A204.1 (cell line): Measurements from ENCODE around the gene STAG1.
"Not testable (repeated sequence)": the region's sequence is repeated elsewhere in the genome, so short reads cannot be mapped to it uniquely, and the experiment has no call there.

Experiments used
- FAIRE-seq: peaks from 2 replicates; lab custom pipeline; 2012; peaks lifted over from hg19 to GRCh38; lab: Jason Lieb, UNC

Gene STAG1

DNA sequence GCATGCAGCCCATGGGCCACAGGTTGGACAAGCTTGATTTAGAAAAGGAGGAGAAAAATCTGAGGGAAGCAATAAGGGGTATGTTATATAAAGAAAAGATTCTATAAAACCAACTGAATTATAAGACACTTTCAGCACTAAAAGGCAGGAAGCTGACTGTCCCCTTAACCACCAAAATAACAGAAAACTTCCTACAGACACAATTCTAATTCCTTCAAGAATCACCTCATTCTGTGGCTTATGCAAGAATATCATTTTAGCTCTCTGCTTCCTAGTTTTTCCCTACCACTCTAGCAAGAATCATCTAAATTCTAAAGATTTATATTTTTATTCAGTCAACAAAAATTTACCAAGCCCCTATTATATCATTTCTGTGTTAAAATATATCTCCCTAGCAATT, 6.3 kb downstream of the STAG1 start:
- FAIRE-seq: no peak

DNA sequence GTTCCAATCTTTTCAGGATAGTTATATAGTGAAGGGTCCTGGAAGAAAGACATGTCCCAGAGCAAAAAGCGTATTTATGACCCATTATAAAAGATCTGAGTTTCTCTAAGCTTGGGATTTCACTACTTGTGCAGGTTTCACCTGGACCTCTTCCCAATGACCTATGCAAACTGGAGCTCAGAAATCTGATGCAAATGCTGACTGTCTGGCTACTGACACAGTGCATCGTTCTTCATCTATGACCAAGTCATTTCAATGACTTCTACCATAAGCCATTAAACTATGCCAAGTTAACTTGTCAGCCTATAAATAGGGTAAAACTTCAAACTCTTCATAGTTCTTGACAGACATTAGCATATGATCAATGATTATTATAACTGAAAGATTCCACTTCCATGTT, 11.1 kb downstream of the STAG1 start:
- no peak for FAIRE-seq

DNA sequence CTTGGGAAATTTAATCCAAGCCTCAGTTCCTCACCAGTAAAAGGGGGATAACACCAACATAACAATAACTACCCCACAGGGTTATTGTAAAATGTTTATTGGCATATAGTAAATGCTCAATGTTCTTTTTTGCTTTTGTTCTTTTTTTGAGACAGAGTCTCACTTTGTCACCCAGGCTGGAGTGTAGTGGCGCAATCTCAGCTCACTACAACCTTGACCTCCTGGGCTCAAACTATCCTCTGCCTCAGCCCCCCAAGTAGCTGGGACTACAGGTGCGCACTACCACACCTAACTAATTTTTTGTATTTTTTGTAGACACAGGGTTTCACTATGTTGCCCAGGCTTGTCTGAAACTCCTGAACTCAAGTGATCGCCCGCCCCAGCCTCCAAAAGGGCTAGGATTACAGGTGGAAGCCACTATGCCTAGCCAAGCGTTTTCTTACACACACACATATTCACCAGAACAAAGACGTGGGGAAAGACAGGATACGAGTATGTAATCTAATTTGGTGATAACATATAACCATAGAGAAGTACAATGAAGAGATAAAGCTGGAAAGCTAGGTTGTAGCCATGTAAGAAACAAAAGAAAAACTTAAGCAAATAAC, 11.7 kb downstream of the STAG1 start:
- no peak for FAIRE-seq

DNA sequence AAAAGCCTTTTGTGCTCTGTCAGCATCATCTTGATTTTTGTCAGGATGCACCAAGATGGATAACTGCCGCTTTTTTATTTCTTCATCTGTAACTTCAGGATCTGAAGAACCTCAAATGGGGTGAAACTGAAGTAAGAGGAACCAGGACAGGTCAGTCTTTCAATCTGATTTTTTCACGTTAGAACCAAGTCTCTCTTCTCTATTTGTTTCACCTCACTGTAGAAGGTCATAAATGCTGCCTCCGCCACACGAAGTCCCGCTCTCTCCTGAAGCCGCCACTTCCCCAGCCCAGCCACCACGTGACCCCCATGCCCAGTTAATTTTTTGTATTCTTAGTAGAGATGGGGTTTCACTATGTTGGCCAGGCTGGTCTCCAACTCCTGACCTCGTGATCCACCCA, 15.2 kb downstream of the STAG1 start:
- not testable (repeated sequence) for FAIRE-seq

DNA sequence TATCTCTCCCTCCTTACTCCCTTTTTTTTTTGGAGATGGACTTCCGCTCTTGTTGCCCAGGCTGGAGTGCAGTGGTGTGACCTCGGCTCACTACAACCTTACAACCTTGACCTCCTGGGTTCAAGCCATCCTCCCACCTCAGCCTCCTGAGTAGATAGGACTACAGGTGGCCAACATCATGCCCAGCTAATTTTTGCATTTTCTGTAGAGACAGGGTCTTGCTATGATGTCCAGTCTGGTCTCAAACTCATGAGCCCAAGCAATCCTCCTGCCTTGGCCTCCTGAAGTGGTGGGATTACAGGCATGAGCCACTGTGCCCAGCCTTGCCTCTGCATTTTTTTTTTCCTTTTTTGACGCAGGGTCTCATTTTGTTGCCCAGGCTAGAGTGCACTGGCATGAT, 17.1 kb downstream of the STAG1 start:
- no peak for FAIRE-seq

DNA sequence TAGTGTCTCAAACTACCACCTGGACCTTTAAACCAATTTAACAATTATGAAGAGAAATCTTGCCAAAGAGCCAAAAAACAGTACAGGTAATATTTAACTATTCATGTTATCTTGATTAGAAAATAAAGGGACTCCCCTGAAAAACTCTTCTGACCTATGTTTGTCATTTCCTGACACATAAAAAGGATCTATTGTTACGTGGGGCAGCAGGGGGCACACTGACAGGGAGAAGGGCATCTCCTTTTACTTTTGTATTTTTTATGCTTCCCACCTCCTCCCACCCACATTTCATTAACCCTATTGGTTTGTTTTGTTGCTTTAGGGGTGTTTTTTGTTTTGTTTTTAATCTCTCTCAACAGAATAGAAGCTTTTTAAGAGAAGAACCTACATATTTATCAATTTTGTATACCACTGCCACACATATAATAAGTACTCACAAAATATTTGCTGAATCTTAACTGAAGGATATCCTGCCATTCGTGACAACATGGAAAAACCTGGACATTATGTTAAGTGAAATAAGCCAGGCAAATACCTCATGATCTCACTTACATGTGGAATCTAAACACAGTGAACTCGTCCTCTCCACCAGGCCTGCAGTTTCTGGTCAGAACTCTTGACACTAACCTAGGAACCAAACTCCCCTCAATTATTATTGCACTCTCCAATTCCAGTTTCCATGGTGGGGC, 17.7 kb downstream of the STAG1 start:
- no peak for FAIRE-seq

DNA sequence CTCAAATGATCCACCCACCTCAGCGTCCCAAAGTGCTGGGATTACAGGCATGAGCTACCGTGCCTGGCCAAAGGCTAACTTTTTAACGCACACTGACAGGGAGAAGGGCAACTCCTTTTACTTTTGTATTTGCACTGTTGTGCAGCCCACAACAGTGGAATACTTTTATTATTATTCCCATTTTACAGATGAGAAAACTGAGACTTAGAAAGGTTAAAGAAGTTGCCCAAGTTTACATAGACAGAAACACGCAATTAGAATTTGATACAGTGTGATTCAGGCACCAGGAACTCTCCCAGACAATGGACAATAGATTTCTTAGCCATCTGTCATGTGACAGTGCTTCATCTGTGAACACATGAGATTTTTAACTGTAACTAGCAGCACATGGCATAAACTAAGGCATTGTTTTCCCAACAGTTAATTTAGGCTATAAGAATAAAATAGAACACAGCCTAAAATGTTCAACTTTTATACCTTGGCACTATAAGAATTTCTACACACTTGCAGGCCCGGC, 18.8 kb downstream of the STAG1 start:
- FAIRE-seq: no peak

DNA sequence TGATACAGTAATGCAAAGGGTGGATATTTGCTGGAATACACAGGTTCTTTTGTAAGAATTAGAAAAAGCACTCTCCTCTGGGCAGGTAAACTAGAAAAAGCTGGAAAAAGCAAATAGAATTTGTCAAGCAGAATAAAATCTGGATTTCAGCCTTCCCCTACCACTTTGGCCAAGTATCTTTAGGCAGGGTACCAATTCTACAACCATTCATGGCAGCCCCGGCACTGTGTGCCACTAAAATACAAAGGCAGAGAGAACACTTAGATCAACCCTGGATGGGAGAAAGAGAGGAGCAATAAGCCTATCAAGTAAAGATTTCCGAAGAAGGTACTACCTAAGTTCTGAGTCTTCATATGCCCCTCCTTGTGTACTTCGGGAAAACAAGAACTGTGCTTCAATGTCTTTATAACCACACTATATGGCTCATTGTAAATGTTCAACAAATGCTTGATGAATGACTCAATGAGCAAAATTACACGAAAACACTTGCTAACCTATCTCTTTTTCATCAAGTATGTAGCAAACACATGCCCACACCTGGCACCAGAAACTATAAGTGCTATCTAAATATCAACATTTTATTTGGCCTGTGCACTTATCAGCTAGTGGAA, 20.8 kb downstream of the STAG1 start:
- FAIRE-seq: no peak

DNA sequence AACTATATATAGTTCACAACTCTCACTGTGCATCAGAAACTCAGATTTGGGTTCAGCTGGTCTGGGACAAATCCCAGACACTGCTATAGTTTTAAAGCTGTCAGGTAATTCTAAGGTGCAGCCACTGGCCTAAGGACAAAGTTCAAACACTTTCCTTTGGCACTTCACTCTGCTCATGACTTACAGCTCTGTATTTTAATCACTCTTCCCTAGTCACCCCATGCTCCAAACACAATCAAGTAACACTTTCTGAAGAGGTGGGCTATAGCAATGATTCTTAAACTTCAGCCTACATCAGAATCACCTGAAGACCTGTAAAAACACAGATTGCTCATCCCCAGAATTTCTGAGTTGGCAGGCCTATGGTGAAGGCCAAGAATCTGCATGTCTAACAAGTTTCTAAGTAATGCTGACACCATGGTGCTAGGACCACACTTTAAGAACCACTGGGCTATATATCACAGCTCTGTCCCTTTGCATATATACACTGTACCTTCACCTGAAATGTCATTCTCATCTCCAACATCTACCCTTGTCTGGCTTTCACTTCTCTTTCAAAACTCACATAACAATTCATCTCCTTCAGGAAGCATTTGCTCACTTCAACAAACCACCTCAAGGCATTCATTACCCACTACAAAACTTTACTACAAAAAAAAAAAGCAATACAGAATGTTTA, 21.4 kb downstream of the STAG1 start:
- no peak for FAIRE-seq

DNA sequence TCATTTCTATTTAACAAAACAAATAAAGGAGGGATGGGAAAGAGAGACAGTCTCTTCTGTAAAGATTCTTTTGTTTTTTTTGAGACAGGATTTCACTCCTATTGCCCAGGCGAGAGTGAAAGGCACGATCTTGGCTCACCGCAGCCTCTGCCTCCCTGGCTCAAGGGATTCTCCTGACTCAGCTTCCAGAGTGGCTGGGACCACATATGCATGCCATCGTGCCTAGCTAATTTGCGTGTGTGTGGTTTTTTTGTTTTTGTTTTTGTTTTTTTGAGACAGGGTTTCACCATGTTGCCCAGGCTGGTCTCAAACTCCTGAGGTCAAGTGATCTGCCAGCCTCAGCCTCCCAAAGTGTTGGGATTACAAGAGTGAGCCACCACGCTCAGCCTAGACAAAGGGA, 23.3 kb downstream of the STAG1 start:
- FAIRE-seq: no peak

DNA sequence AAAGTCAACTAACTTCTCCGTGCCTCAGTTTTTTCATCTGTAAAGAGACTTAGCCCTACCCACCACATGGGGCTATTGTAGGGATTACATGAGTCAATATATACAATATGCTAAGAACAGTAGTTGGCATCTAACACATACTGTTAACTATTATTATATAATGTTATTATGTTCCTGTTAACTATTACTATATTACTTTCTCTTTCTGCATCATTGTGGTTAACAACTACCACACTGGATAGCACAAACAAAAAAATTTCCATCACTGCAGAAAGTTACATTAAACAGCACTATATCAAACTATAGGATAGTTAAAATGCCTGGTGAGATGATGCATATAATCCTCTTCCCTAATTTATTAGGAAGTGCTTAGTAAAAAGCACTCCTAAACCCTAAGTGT, 23.7 kb downstream of the STAG1 start:
- FAIRE-seq: no peak

DNA sequence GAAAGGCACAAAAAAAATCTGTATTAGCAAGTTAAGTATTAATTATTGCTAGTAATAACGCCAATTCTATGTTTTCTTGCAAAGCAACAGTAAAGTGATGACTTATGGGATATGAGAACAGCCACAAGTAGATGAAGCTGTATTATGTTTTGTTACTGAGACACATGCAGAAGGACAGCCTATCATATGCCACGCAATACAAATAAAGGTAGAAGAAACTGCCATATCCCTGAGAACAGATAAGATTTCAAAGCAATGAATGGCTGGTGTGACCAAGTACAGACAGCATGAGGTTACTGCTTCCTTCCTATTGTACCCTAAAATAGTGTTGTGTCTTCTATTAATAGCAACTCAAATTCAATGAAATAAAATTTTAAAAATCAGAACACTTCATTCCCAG, 26.7 kb downstream of the STAG1 start:
- no peak for FAIRE-seq

DNA sequence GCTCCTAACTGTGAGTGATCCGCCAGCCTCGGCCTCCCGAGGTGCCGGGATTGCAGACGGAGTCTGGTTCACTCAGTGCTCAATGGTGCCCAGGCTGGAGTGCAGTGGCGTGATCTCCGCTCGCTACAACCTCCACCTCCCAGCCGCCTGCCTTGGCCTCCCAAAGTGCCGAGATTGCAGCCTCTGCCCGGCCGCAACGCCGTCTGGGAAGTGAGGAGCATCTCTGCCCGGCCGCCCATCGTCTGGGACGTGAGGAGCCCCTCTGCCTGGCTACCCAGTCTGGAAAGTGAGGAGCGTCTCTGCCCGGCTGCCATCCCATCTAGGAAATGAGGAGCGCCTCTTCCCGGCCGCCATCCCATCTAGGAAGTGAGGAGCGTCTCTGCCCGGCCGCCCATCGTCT, 29.3 kb downstream of the STAG1 start:
- FAIRE-seq: not testable (repeated sequence)

DNA sequence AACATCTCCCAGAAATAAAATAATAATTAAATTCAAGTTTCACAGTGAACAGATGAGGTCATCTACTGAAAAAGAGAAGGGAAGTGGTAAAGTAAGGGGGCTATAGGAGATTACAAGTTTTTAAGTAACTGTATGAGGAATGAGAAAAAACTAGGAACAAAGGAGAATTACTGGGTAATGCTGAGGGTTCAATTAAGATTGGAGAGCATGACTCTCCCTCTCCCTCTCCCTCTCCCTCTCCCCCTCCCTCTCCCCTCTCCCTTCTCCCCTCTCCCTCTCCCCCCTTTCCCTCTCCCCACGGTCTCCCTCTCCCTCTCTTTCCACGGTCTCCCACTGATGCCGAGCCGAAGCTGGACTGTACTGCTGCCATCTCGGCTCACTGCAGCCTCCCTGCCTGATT, 29.8 kb downstream of the STAG1 start:
- not testable (repeated sequence) for FAIRE-seq

DNA sequence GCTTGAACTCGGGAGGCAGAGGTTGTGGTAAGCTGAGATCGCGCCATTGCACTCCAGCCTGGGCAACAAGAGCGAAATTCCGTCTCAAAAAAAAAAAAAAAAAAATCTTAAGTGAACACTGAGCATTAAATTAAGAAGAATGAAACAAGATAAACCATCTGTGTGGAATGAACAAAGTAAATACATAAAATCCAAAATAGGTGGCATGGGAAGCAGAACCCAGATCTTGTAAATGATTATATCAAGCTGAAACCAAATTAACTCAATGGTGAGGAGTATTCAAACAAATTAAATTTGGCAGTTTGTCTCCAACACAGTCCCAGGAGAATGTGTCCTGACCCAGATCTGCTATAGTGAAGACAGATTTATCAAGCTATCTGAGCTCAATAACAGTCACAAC, 32.1 kb downstream of the STAG1 start:
- no peak for FAIRE-seq

DNA sequence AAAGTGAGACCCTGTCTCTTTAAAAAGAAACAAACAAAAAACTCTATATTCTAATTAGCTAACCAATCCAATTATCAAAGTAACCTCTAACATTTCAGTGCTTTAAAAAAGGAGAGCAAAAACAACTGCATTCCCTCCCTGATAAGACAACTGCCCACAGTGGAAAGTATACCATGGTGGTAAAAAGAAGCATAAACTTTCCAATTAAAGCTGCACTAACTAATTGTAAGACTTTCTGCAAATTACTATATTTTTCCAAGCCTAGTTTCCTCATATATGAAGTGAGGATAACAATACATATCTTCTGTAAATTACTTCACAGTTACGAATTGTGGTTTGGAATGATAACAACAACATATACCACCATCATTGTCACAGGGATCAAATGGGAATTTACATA, 35.5 kb downstream of the STAG1 start:
- no peak for FAIRE-seq

DNA sequence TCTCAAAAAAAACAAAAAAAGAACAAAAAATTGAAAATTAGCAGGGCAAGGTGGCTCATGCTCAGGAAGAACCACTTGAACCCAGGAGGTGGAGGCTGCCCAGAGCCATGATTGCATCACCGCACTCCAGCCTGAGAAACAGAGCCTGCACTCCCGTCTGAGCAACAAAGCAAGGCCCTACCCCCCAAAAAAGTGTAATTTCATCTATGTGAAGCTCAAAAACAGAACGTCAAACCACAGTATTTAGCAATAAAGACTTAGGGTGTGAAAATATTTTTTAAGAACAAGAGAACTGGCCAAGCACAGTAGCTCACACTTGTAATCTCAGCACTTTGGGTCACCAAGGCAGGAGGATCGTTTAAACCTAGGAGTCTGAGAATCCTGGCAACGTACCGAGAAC, 38.2 kb downstream of the STAG1 start:
- no peak for FAIRE-seq

DNA sequence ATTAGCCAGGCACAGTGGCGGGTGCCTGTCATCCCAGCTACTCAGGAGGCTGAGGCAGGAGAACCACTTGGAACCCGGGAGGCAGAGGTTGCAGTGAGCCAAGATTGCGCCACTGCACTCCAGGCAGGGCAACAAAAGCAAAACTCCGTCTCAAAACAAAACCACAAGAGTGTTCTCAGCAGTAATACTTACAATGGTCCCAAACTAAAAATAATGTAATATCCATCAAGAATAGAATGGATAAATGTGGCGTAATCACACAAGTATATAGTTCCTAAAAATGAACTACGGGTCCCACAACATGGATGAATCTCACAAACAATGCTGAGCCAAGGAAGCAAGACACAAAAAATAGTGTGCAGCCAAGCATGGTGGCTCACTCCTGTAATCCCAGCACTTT, 39.2 kb downstream of the STAG1 start:
- FAIRE-seq: no peak

DNA sequence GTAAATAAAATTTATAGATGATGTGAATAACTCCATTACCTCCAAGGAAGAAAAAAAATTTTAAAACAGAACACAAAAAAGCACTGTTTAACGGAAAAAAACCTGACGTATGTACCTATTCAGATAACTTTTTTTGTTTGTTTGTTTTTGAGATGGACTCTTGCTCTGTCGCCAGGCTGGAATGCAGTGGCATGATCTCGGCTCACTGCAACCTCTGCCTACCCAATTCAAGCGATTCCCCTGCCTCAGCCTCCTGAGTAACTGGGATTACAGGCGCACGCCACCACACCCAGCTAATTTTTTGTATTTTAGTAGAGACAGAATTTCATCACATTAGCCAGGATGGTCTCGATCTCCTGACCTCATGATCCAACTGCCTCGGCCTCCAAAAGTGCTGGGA, 40.3 kb downstream of the STAG1 start:
- FAIRE-seq: not testable (repeated sequence)

DNA sequence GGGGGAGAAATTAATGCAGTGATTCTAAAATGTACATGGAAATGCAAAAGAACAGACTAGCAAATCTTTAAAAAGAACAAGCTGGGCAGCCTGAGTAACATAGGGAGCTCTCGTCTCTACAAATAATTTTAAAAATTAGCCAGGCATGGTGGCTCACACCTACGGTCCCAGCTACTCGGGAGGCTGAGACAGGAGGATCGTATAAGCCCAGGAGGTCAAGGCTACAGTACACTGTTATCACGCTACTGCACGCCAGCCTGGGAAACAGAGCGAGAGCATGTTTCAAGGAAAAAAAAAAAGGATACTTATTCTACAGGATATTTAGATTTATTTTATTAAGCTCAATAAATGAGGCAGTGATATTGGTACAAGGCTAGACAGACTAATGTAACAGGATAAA, 40.9 kb downstream of the STAG1 start:
- FAIRE-seq: no peak

DNA sequence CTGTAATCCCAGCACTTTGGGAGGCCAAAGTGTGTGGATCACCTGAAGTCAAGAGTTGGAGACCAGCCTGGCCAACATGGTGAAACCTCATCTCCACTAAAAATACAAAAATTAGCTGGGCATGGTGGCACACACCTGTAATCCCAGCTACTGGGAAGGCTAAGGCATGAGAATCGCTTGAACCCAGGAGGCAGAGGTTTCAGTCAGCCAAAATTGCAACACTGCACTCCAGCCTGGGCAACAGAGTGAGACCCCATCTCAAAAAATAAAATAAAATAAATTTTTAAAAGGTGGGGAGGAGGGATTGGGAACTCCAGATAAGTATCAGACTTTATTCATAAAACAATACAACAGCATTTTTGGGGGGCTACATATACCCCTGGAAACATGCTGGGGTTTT, 42.4 kb downstream of the STAG1 start:
- not testable (repeated sequence) for FAIRE-seq

DNA sequence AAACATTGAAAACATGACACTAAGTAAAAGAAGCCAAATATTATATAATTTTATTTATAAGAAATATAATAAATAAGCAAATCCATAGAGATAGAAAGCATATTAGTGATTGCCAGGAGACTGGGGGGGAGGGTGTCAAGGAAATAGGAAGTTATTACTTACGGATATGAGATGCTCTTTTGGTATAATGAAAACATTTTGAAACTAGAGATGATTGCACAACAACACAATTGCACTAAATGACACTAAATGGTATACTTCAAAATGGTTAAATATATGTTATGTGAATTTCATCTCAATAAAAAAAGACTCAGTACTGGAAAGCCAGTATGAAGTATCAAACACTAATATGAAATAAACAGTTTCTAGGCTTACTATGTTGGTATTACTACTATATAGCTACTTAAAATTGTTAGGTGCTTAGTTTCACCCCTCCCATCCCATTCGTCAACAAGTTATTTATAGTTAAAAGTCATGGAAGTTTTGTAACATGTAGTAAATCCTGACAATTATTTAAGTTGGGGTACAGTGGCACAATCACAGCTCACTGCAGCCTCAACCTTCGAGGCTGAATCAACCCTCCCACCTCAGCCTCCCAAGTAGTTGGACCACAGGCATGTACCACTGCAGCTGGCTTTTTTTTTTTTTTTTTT, 43.7 kb downstream of the STAG1 start:
- no peak for FAIRE-seq

DNA sequence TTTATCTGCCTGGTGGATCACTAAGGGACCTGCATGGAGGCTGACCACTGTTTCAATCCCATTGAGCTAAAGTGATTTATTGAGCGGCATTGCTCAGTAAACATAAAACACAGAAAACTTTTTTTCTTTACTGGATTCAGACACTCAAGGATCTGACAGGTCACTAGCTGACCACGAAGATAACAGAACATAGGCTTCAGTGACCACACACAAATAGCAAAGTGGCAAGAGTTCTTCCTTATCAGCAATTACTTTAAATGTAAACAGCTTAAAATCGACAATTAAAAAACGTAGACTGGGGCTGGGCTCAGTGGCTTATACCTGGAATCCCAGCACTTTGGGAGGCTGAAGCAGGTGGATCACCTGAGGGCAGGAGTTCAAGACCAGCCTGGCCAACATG, 48.7 kb downstream of the STAG1 start:
- no peak for FAIRE-seq
